K562 (cell line): ENCODE measurements around the gene GHITM.

Source experiments
- ATF4 ChIP-seq: fragments of 450-650 bp; formaldehyde crosslinking; IDR thresholded peaks from 2 replicates; pipeline ENCODE4 v1.4.0; 2022; ENCODE audit warnings: mild to moderate bottlenecking, moderate library complexity
- EZH2 ChIP-seq: IDR thresholded peaks from 2 replicates; pipeline ENCODE4 v1.6.1; 2012; ENCODE audit warnings: low read depth, mild to moderate bottlenecking, inconsistent platforms, low read length, borderline replicate concordance

- TF ChIP-seq EZH2, result no peak
- no peak for TF ChIP-seq ATF4
Measured at GRCh38 chr10:84194424-84195043, 55.2 kb downstream of the GHITM start, which contains the start of gene CDHR1.
